ENCODE measurements around the gene GTF3C4. TPM values are rescaled to one million over a fixed set of nuclear protein-coding genes. Genes with fewer than 3 reads are reported as not detected.

GTF3C4 gene
- total and polyA plus RNA-seq, 2 donors (not counting 1 experiment from before 2014, with no cell fraction given), result 6.8 to 11.4 TPM

DNA sequence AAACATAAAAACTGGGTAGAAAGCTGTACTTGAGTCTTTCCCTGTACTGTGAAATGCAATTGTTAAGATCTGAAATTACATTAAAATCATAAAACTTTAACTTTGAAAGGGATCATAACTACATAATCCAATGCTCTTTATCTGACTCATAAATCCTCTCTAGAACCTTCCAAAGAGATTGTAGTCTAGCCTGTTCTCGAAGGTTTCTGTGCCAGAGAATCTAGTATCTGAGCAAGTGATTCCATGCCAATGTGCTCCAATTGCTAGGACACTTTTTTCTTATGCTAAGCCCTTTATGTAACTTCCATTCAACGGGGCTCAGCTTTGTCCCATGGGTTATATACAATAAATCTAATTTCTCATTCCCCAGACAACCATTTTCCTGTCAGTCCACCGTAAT lies 21.6 kb upstream of the GTF3C4 start:
- Histone ChIP-seq H3K79me2 (ENCODE audit: control insufficient read depth, insufficient read depth, low read length) (no peaks in the 10 kb centered on the region), H3K4me3 (replicated peaks in 1 of 4; ENCODE audit: control extremely low read depth in 1 of 4, insufficient read depth in 1 of 4, low read depth in 3 of 4, low read length in 4 of 4) (no peak overlapping the region), H2AFZ (ENCODE audit: low read length) (no peak overlapping the region), H3K4me2 (ENCODE audit: extremely low read depth, insufficient read depth, low read length) (no peak overlapping the region), H3K27me3 (ENCODE audit: control insufficient read depth, insufficient read depth, low read length) (no peaks in the 10 kb centered on the region), H3K9me3 (ENCODE audit: control insufficient read depth, insufficient read depth, low read depth, low read length) (no peaks in the 10 kb centered on the region), H4K20me1 (ENCODE audit: control insufficient read depth, extremely low read depth, insufficient read depth, low read length) (no peaks in the 10 kb centered on the region), H3K27ac (ENCODE audit: insufficient read depth, low read length) (no peak overlapping the region), H3K9ac (ENCODE audit: insufficient read depth, low read length) (no peak overlapping the region), H3K36me3 (ENCODE audit: control insufficient read depth, insufficient read depth, low read length) (peaks cover 10% of the 10 kb centered on the region), H3K4me1 (ENCODE audit: control insufficient read depth, extremely low read depth, insufficient read depth, low read length) (peaks cover 12% of the 10 kb centered on the region)
- TF ChIP-seq EZH2 (IDR thresholded peaks at IDR 0.05; ENCODE audit: low read length, missing control alignments) (no peak), CTCF (conservative IDR thresholded peaks at IDR 0.05 in 1 of 2, IDR thresholded peaks at IDR 0.05 in 1 of 2; ENCODE audit: low read depth in 1 of 2, low read length in 2 of 2) (no peak)
- DNase-seq (ENCODE audit: low read depth in 2 of 2), result no peak

GRCh38 chr9:132651259-132651658 lies 19.0 kb upstream of the GTF3C4 start:
- Histone ChIP-seq H3K4me2 (ENCODE audit: extremely low read depth, insufficient read depth, low read length) (no peak overlapping the region), H3K27me3 (ENCODE audit: control insufficient read depth, insufficient read depth, low read length) (no peaks in the 10 kb centered on the region), H3K27ac (ENCODE audit: insufficient read depth, low read length) (no peak overlapping the region), H3K9ac (ENCODE audit: insufficient read depth, low read length) (no peak overlapping the region), H4K20me1 (ENCODE audit: control insufficient read depth, extremely low read depth, insufficient read depth, low read length) (no peaks in the 10 kb centered on the region), H3K4me1 (ENCODE audit: control insufficient read depth, extremely low read depth, insufficient read depth, low read length) (peaks cover 12% of the 10 kb centered on the region), H3K9me3 (ENCODE audit: control insufficient read depth, insufficient read depth, low read depth, low read length) (no peaks in the 10 kb centered on the region), H3K79me2 (ENCODE audit: control insufficient read depth, insufficient read depth, low read length) (no peaks in the 10 kb centered on the region), H3K36me3 (ENCODE audit: control insufficient read depth, insufficient read depth, low read length) (peaks cover 5% of the 10 kb centered on the region), H3K4me3 (replicated peaks in 1 of 4; ENCODE audit: control extremely low read depth in 1 of 4, insufficient read depth in 1 of 4, low read depth in 3 of 4, low read length in 4 of 4) (no peak overlapping the region), H2AFZ (ENCODE audit: low read length) (no peak overlapping the region)
- TF ChIP-seq CTCF (conservative IDR thresholded peaks at IDR 0.05 in 1 of 2, IDR thresholded peaks at IDR 0.05 in 1 of 2; ENCODE audit: low read depth in 1 of 2, low read length in 2 of 2) (peak; percentile 42 to 72), EZH2 (IDR thresholded peaks at IDR 0.05; ENCODE audit: low read length, missing control alignments) (no peak)
- peak; percentile 93 to 99 for DNase-seq (ENCODE audit: low read depth in 2 of 2)

DNA sequence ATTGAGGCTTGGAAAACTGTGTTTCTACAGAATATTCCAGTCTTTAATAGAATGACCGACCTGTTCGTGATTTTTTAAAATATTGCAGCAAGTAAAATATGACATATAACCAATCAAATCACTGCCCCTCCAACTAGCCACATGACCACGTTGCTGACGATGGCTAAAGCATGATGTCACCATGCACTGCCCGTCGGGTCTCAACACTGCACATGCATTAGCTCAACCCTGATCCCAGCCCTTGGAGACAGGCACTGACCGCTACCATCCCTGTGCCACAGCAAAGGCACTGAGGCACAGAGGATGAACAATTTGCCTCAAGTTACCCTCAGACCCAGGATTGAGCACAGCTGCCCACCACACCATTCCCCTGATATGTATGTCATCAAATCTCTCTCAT lies 14.0 kb upstream of the GTF3C4 start:
- no peak overlapping the region for H2AFZ ChIP-seq (ENCODE audit: low read length)
- no peaks in the 10 kb centered on the region for H3K4me1 ChIP-seq (ENCODE audit: control insufficient read depth, extremely low read depth, insufficient read depth, low read length)
- H3K27me3 ChIP-seq (ENCODE audit: control insufficient read depth, insufficient read depth, low read length), result no peaks in the 10 kb centered on the region
- no peak overlapping the region for H3K4me3 ChIP-seq (replicated peaks in 1 of 4; ENCODE audit: control extremely low read depth in 1 of 4, insufficient read depth in 1 of 4, low read depth in 3 of 4, low read length in 4 of 4)
- TF ChIP-seq CTCF (conservative IDR thresholded peaks at IDR 0.05 in 1 of 2, IDR thresholded peaks at IDR 0.05 in 1 of 2; ENCODE audit: low read depth in 1 of 2, low read length in 2 of 2) (no peak), EZH2 (IDR thresholded peaks at IDR 0.05; ENCODE audit: low read length, missing control alignments) (no peak)
- no peaks in the 10 kb centered on the region for H4K20me1 ChIP-seq (ENCODE audit: control insufficient read depth, extremely low read depth, insufficient read depth, low read length)
- no peak overlapping the region for H3K9ac ChIP-seq (ENCODE audit: insufficient read depth, low read length)
- no peaks in the 10 kb centered on the region for H3K79me2 ChIP-seq (ENCODE audit: control insufficient read depth, insufficient read depth, low read length)
- H3K4me2 ChIP-seq (ENCODE audit: extremely low read depth, insufficient read depth, low read length), result no peak overlapping the region
- DNase-seq (ENCODE audit: low read depth in 2 of 2), result no peak
- no peak overlapping the region for H3K27ac ChIP-seq (ENCODE audit: insufficient read depth, low read length)
- H3K9me3 ChIP-seq (ENCODE audit: control insufficient read depth, insufficient read depth, low read depth, low read length), result no peaks in the 10 kb centered on the region
- peaks cover 10% of the 10 kb centered on the region for H3K36me3 ChIP-seq (ENCODE audit: control insufficient read depth, insufficient read depth, low read length)
